SU-DHL-6 (cell line): Measurements from ENCODE around the gene CAPZA1.

Experiments used
- H2AFZ ChIP-seq: fragments of 200-600 bp; sonication (generic); 2 replicates; pipeline ENCODE4 v1.6.1; 2014; ENCODE audit warnings: low read depth, mild to moderate bottlenecking, moderate library complexity, mixed read lengths, antibody characterized with exemption, low read length; ENCODE audit not compliant: severe bottlenecking
- H3F3A ChIP-seq: fragments of 200-600 bp; shearing (Covaris generic); 2 replicates; pipeline ENCODE4 v1.6.0; 2016; ENCODE audit warnings: antibody characterized with exemption, mild to moderate bottlenecking; ENCODE audit not compliant: insufficient read depth
- H3K27ac ChIP-seq: fragments of 200-600 bp; sonication (generic); 2 replicates; pipeline ENCODE4 v1.5.1; 2016; ENCODE audit warnings: low read depth, mild to moderate bottlenecking, low read length, moderate library complexity, mixed read lengths
- H3K27me3 ChIP-seq: fragments of 200-600 bp; sonication (generic), shearing (Covaris generic); 2 replicates; pipeline ENCODE4 v1.6.0; 2014; ENCODE audit warnings: mild to moderate bottlenecking, low read length
- H3K36me3 ChIP-seq: fragments of 200-600 bp; sonication (generic); 2 replicates; pipeline ENCODE4 v1.6.1; 2014; ENCODE audit warnings: mild to moderate bottlenecking, low read length, mixed read lengths
- H3K4me2 ChIP-seq: fragments of 300-600, 200-600 bp; shearing (Covaris generic), sonication (generic); 2 replicates; pipeline ENCODE4 v1.6.0; 2014; ENCODE audit warnings: low read length, low read depth, mild to moderate bottlenecking; ENCODE audit not compliant: poor library complexity, severe bottlenecking
- H3K4me3 ChIP-seq: fragments of 200-600 bp; sonication (generic); 2 replicates; pipeline ENCODE4 v1.5.1; 2014; ENCODE audit warnings: antibody characterized with exemption, low read length, mild to moderate bottlenecking, mixed read lengths; ENCODE audit not compliant: insufficient read depth, poor library complexity, severe bottlenecking
- H3K79me2 ChIP-seq: fragments of 200-600 bp; sonication (generic); 2 replicates; pipeline ENCODE4 v1.6.1; 2014; ENCODE audit warnings: mild to moderate bottlenecking, low read length, moderate library complexity; ENCODE audit not compliant: insufficient read depth
- H3K9ac ChIP-seq: fragments of 200-600 bp; sonication (generic); 2 replicates; pipeline ENCODE4 v1.7.0; 2014; ENCODE audit warnings: mild to moderate bottlenecking, low read length
- H3K9me2 ChIP-seq: fragments of 200-600 bp; sonication (generic); replicated peaks from 2 replicates; pipeline ENCODE4 v1.6.1; 2014; ENCODE audit warnings: low read length; ENCODE audit not compliant: insufficient read depth
- H3K9me3 ChIP-seq: fragments of 200-600 bp; sonication (generic); 2 replicates; pipeline ENCODE4 v1.6.1; 2014; ENCODE audit warnings: low read length, mixed read lengths; ENCODE audit not compliant: insufficient read depth
- H4K20me1 ChIP-seq: fragments of 200-600 bp; sonication (generic); 2 replicates; pipeline ENCODE4 v1.6.1; 2014; ENCODE audit warnings: low read depth, mild to moderate bottlenecking, antibody characterized with exemption, low read length, moderate library complexity, mixed read lengths
- CTCF ChIP-seq: fragments of 200-600 bp; sonication (generic); IDR thresholded peaks from one replicate; pipeline ENCODE4 v1.5.1; 2017; ENCODE audit warnings: antibody characterized with exemption, mild to moderate bottlenecking, low read length, moderate library complexity; ENCODE audit not compliant: insufficient read depth, poor library complexity, severe bottlenecking
- EZH2phosphoT487 ChIP-seq: fragments of 200-600 bp; sonication (generic), shearing (Covaris generic); conservative IDR thresholded peaks from 2 replicates; pipeline ENCODE4 v1.6.1; 2018; ENCODE audit warnings: mild to moderate bottlenecking, antibody characterized with exemption, low read length, moderate library complexity, mixed read lengths

Gene CAPZA1

GRCh38 chr1:112673592-112674439, 54.2 kb downstream of the CAPZA1 start:
- Histone ChIP-seq H2AFZ (no peak overlapping the region), H3K4me2 (peak overlapping the region; percentile 69), H3K27me3 (no peaks in the 10 kb centered on the region), H3K4me3 (peak overlapping the region; percentile 48), H3K27ac (no peak overlapping the region), H3K9ac (peak overlapping the region; percentile 55), H4K20me1 (no peaks in the 10 kb centered on the region), H3K9me3 (no peaks in the 10 kb centered on the region), H3K9me2 (no peaks in the 10 kb centered on the region), H3F3A (peaks cover 31% of the 10 kb centered on the region), H3K36me3 (peaks cover 22% of the 10 kb centered on the region; the same call in 1 of the 2 replicates), H3K79me2 (no peaks in the 10 kb centered on the region)
- TF ChIP-seq EZH2phosphoT487 (no peak), CTCF (peak; percentile 28)

- peak within 1 kb of the TSS; percentile 40 for H2AFZ ChIP-seq
- H3K4me3 ChIP-seq = peak within 1 kb of the TSS; percentile 48
- no peaks in the 10 kb centered on the region for H4K20me1 ChIP-seq
- H3K27ac ChIP-seq = no peak within 1 kb of the TSS
- H3K9me3 ChIP-seq = no peaks in the 10 kb centered on the region
- peaks cover 27% of the 10 kb centered on the region for H3F3A ChIP-seq
- peak within 1 kb of the TSS; percentile 55 for H3K9ac ChIP-seq
- H3K4me2 ChIP-seq = peak within 1 kb of the TSS; percentile 69
- no peaks in the 10 kb centered on the region for H3K9me2 ChIP-seq
- H3K27me3 ChIP-seq = no peaks in the 10 kb centered on the region
- peaks cover 18% of the 10 kb centered on the region; the same call in 1 of the 2 replicates for H3K36me3 ChIP-seq
- TF ChIP-seq CTCF (no peak), EZH2phosphoT487 (no peak)
- no peaks in the 10 kb centered on the region for H3K79me2 ChIP-seq
Measured at GRCh38 chr1:112674440-112674985, 54.9 kb downstream of the CAPZA1 start, which contains the start of gene MOV10. Gene MOV10 (plus strand): TSS chr1:112674659. CDS start chr1:112674913, 254 bp downstream.

GRCh38 chr1:112674986-112675727, 55.5 kb downstream of the CAPZA1 start:
- no peaks in the 10 kb centered on the region for H4K20me1 ChIP-seq
- H2AFZ ChIP-seq = peak overlapping the region; percentile 40
- peak overlapping the region; percentile 55 for H3K9ac ChIP-seq
- H3K4me2 ChIP-seq = peak overlapping the region; percentile 69
- H3K27ac ChIP-seq = no peak overlapping the region
- no peaks in the 10 kb centered on the region for H3K9me2 ChIP-seq
- H3F3A ChIP-seq = peaks cover 27% of the 10 kb centered on the region
- TF ChIP-seq CTCF (no peak), EZH2phosphoT487 (no peak)
- peaks cover 13% of the 10 kb centered on the region; the same call in 1 of the 2 replicates for H3K36me3 ChIP-seq
- H3K4me3 ChIP-seq = peak overlapping the region; percentile 48
- no peaks in the 10 kb centered on the region for H3K9me3 ChIP-seq
- no peaks in the 10 kb centered on the region for H3K79me2 ChIP-seq
- H3K27me3 ChIP-seq = no peaks in the 10 kb centered on the region
